HG03442 (cell line): ENCODE data around the gene TRIM27.
"Not testable (repeated sequence)": the region's sequence is repeated elsewhere in the genome, so short reads cannot be mapped to it uniquely, and the experiment has no call there.

Experiments used
- ATAC-seq: cut with Tn5 transposase; IDR thresholded peaks from one replicate; pipeline ENCODE4 v1.9.1; 2021; ENCODE audit warnings: mild to moderate bottlenecking, moderate library complexity; ENCODE audit not compliant: unreplicated experiment

The TRIM27 gene

DNA sequence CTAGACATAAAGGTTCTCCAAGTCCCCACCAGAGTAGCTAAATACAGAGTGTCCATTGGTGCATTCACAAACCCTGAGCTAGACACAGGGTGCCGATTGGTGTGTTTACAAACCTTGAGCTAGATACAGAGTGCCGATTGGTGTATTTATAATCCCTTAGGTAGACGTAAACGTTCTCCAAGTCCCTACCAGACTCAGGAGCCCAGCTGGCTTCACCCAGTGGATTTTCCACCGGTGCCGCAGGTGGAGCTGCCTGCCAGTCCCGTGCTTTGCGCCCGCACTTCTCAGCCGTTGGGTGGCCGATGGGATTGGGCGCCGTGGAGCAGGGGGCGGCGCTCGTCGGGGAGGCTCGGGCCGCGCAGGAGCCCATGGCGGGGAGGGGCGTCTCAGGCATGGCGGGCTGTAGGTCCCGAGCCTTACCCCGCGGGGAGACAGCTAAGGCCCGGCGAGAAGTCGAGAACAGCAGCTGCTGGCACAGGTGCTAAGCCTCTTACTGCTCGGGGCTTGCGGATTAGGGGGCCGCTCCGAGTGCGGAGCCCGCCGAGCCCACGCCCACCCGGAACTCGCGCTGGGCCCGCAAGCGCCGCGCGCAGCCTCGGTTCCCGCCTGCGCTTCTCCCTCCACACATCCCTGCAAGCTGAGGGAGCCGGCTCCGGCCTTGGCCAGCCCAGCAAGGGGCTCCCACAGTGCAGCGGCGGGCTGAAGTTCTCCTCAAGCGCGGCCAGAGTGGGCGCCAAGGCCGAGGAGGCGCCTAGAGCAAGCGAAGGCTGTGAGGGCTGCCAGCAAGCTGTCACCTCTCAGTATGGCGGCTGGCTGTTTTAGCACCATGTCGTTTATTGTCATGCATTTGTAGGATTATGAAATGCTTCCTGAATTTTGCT is 57.3 kb downstream of the TRIM27 start:
- not testable (repeated sequence) for ATAC-seq

- no peak for ATAC-seq
These were observed 58.2 kb downstream of the TRIM27 start for GRCh38 chr6:28865401-28866204.

DNA sequence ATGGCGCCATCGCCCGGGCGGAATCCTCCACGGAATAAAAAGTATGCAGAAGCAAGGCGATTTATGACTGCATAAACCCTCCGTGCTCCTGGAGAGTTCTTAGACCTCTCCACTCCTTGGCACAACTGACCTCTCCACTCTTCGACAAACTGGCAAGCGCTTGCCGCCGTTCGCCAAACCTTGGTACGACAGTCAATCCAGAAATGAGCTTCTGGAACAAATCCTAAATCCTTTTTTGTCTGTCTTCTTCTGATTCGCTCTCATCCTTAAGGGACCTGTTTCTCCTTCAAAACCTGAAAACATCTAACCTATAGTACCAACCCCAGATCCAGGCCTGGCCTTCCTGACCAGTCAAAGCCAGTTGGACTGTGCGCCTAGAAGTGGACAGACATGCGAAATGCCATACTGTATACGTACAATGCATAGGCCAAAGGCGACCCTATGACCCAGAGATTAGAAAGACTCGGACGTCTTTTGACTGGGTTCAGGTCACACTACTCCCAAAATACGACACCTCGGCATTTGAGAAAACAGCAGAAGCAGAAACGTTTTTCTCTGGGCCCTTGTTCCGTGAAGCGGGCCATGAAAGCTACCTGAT is 59.4 kb downstream of the TRIM27 start:
- ATAC-seq = no peak

GRCh38 chr6:28863604-28864325 is 60.0 kb downstream of the TRIM27 start:
- peak; percentile 34 for ATAC-seq

GRCh38 chr6:28862077-28862476 is 61.7 kb downstream of the TRIM27 start:
- ATAC-seq = no peak

DNA sequence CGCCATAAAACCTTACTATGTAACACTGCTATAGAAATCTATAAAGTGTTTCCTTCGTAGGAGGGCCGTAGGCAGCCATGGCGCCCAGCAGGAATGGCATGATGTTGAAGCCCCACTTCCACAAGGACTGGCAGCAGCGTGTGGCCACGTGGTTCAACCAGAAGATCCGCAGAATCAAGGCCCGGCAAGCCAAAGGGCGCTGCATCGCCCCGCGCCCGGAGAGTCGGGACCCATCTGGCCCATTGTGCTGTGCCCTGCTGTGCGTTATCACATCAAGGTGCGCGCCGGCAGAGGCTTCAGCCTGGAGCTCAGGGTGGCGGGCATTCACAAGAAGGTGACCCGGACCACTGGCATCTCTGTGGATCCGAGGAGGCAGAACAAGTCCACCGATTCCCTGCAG is 62.4 kb downstream of the TRIM27 start:
- ATAC-seq = no peak

DNA sequence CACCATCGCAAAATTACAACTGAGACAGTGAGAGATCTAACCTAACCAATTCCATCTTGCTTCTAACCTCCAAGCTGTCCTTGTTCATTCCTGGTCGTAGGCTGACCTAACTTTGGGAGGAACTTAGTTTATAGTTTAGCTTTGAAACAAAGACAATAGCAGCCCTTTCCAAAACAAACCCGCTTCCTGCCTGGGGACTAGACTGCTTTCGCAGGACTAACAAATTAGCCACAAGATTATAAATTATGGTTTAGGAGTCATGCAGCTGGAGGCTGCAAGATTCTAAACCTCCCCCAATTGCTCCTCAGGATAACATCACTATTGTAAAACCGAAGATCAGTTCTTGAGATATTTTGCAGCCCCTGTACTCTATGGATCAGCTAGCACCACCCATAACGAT is 63.2 kb downstream of the TRIM27 start:
- ATAC-seq = no peak

DNA sequence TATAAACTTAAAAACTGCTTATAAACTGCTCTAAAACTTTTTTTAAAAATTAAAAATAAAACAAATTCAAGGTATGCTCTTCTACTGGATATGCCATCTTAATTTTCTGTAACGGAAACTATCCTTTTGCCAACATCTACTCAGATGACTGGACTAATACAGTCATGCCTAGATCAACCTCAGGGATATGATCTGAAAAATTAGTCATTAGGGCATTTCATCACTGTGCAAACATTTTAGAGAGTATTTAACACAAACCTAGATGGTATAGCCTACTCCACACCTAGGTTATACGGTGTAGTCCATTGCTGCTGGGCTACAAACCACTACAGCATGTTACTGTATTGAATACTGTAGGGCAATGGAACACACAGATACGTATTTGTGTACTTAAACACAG is 64.8 kb downstream of the TRIM27 start:
- no peak for ATAC-seq

DNA sequence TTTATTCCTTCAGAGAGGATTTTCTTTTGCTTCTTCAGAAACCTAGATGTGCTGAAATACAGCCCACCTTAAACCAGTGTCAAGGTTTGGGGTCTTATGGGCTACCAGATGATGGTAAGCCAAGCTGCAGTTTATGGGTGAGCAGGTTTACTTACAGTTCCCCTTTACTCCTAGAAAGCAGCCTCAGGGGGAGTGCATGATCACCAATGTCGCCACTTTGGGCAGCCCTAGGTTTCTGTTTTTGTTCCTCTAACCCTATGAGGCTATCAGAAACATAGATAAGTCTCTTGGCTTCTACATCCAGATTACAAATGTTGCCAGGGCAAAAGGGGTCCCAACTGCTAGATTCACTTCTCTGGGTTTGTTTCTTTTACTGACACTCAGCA is 67.2 kb downstream of the TRIM27 start:
- ATAC-seq = no peak

GRCh38 chr6:28854405-28854804 is 69.4 kb downstream of the TRIM27 start:
- ATAC-seq = not testable (repeated sequence)
